ENCODE results near the gene PSMC3.

Gene PSMC3

GRCh38 chr11:47411884-47412746 lies 14.1 kb downstream of the PSMC3 start:
- DNase-seq, result no peak

DNA sequence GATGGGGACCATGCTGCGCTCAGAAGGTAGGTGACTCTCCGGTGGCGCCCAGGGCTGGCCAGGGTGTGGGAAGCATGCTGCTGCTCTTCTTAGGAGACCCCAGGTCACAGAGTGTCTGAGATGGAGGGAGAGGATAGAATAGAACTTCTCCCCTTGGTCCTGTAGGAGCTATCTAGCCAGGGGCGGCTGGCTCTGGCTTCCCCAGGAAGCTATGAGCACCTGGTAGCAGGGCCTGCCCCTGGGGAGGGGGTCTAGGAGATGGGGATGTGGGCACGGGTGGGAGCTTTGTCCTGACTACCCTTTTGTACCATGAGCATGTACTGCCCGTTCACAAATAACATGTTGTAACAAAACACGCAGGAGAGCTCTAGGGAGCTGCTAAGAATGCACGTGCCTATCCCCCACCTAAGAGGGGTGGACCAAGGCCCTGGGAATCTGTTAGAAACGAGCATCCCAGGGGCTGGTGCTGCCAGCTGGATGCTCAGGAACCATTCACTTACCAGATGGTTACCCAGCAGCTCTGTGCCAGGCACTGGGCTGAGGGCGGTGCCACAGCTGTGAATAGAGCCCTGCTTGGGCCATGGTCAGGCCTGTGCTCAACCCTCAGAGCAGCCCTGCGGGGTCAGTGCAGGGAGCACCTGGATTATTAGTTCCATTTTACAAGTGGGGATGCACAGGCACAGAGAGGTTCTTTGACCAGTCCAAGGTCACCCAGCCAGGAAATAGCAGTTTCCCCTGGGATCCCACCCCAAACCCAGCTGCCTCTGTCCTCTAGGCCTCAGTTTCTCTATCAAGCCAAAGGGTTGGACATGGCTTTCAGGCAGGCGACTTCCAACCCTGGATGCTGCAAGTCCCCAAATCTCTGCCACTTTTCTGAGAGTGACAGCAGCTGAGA lies 15.6 kb downstream of the PSMC3 start:
- no peak for DNase-seq

- no peak for DNase-seq
Measured at GRCh38 chr11:47409440-47410369, 16.5 kb downstream of the PSMC3 start.

DNA sequence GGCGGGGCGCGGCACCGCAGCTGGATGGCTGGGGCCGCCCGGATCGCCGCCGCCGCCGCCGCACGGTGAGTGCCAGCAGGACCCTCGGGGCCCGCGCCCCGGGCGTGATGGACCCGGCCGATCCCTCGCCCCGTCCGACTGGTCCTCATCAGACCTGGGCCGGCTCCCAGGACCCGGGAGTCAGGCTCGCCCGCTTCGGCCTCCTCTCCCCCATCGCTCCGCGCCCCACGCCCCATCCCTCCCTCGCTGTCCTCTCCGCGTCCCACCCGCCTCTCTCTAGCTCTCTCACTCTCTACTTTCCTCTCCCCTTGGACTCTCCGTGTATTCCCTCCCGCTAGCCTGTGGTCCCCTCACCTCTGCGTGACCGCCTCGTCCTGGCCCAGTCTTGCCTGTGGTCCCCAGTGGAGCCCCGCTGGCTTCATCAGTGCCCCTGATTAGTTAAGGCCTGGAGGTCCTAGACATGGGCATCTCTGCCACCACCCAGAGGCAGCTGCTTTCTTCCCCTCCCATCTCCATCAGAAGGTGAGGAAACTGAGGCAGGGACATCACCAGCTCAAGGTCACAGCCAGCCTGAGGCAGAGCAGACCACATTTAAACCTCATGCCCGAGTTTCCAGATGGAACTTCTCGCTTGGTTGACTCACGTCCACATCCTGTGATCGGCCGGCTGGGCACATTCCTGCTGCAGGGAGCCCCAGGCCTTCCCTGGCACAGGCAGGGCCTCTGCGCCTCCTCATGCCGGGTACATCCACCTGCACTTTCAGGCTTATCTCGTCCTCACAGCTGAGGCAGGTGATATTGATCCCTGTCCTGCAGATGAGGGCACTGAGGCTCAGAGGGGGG lies 17.4 kb downstream of the PSMC3 start:
- DNase-seq, result no peak

DNA sequence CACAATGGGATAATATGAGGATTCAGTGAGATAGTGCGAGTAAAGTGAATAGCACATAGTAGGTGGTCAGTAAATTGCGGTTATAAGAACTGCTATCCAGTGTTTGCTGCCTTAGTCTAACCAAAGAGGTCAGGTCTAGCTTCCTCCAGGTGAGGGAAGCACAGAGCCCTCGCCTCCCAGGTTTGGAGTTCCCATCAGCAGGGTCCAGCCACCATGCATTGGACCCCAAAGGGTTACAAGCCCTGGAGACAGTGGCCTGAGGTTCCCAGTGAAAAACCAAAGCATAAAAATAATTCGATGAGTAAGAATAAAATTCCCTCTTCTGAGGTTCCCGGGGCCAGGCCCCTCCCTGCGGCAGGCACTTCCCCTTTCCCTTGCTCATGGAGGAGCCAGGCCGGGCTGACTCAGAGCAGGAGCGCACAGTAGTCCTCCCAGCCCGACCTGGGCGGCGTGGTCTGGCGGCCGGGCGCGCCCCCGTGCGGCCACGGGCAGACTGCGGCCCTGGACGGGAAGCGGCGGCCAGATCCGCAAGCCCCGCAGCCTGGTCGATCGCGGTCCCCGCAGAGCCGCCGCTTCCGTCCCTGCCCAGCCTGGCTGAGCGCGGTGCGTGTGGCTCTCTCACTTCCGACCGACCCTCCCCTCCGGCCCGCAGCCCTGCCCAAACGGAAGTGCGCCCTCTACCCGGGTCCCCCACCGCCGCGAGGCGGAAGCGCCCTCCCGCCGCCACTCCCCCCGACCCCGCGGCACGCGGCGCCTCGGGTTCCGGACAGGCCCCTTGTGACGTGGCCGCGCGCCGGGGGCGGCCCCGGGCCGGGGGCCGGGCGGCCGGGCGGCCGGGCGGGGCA lies 18.3 kb downstream of the PSMC3 start, which contains the start of gene SLC39A13:
SLC39A13 (plus strand) TSS at position 845 of the 845 bp plus-strand sequence. CDS start 1,505 bp downstream, outside the sequence.
- DNase-seq, result peak; percentile 87

DNA sequence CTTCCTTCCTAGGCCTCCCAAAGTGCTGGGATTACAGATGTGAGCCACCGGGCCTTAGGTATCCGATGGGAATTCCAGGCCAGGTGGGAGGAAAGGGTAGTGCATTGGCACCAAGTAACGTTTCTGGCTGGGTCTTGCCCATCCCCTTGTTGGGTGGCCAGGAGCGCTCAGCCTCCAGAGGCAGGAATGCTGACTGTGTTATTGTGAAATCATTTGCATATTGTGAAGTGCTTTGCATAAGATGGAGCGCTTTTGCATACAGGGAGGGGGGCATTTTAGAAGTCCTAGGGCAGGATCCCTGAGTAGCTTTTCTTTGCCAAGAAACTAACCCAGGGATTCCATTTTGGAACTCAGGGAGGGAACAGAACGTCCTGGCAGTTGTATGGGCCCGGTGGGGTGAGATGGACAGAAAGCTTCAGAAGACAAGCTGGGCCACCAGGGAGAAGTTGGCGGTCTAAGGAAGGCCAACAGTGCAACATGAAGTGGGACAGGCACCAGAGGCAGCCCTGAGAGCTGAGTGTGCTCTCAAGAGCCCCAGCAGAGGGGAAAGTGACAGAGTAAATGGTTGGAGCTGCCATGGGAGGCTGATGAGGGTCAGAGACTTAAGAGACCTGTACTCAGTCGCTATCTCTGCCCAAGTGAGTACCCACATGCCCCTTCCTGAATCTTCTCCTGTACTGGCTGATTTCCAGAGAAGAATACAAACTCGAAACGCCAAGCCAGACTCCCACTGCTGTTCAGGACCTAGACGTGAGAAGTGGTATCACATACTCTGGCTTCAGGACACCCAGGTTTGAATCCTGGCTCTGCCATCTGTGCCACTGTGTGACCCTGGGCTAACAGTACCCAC lies 19.1 kb downstream of the PSMC3 start:
- no peak for DNase-seq

- DNase-seq, result no peak
Measured at GRCh38 chr11:47403571-47403970, 22.7 kb downstream of the PSMC3 start.

GRCh38 chr11:47403135-47403534 lies 23.1 kb downstream of the PSMC3 start:
- DNase-seq, result no peak

GRCh38 chr11:47400768-47401279 lies 25.4 kb downstream of the PSMC3 start:
- DNase-seq, result no peak

DNA sequence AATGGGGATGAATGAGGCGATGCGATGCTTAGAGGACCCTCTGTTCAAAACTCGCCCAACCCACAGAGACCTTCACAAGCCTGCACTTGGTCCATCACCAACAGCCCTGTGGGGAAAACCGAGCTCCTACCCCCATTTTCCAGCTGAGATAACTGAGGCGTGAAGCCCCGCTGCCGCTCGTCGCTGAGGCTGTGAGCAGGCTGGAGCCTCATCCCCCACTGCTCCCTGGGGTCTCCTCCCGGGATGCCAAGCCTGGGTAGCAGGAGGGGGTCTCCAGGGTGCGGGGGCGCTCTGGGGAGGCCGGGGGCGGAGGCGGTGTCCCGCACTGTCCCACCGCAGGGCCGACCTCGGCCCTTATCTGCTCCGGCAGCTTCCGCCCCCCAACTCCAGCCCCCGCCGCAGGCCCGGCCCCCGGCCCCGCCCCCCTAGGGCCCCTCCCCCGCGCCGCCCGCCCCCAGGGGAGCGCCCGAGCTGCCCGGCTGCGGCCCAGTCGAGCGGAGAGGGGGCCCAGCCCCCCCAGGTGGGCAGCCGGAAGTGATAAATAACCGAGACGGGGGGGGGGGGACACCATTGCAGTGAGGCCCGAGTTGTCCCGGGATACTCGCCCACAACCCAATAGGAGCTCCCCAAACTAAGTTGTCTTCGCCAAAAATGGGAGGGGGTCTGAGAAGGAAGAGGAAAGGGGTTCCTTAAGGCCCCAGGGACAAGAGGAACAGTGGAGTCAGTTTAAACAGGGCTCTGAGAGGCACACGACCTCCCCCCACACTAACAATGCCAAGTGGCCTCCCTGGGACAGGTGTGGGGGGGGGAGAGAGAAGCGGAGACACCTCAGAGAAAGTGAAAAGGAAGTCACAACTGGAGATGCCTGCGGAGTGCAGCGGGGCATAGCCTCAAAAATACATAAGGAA lies 26.1 kb downstream of the PSMC3 start:
- DNase-seq, result no peak

- DNase-seq, result no peak
Measured at GRCh38 chr11:47398551-47398950, 27.7 kb downstream of the PSMC3 start.

DNA sequence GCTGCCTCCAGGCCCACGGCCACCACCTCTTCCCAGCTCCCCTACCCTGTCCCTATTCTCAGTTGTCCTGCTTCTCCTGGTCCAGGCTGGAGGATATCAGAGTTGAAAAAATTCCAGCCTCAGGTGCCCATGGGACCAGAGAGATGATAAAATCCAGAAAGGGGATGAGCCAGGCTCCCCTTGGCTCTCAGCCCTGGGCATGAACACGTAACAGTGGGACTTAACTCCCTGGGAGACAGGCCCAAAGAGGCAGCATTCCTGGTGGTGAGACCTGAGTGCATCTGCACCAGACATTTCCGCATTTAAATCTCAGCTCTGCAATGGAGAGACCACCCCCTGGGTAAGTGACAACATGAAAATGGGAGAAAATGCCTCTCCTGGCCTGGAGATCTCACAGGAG lies 28.2 kb downstream of the PSMC3 start:
- DNase-seq, result no peak

DNA sequence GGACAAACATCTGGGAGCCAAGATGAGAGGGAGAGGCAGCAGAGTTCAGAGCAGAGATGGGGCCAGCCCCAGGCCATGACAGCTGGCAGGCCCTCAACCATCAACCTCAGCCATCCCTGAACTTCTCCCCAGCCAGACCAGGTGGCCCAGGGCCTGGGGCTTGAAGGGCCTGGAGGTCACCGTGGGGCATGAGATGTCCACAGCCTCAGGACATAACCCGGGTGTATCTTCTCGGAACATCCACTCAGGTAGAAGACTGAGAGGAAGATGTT lies 30.3 kb downstream of the PSMC3 start:
- DNase-seq, result no peak

- DNase-seq, result no peak
Measured at GRCh38 chr11:47395223-47396048, 30.8 kb downstream of the PSMC3 start.

- no peak for DNase-seq
Measured at GRCh38 chr11:47394322-47395222, 31.7 kb downstream of the PSMC3 start.

- DNase-seq, result no peak
Measured at GRCh38 chr11:47394050-47394321, 32.3 kb downstream of the PSMC3 start.

Measured in NCI-H1417 treated with DMSO at 0.1 percent for 48 hours (cell line).